GM21528 (cell line): ENCODE data around the gene CNMD.

Source experiments
- ATAC-seq: cut with Tn5 transposase; IDR thresholded peaks from one replicate; pipeline ENCODE4 v1.9.1; 2021; ENCODE audit warnings: mild to moderate bottlenecking, moderate library complexity; ENCODE audit not compliant: unreplicated experiment, low FRiP score

The CNMD gene

GRCh38 chr13:52739468-52740071 is at the start of gene CNMD:
CNMD (minus strand) TSS chr13:52739820; CDS start chr13:52739701, 119 bp downstream.
- ATAC-seq = no peak

GRCh38 chr13:52788011-52788410 is 48.4 kb upstream of the CNMD start:
- ATAC-seq = no peak

GRCh38 chr13:52787235-52787634 is 47.6 kb upstream of the CNMD start:
- ATAC-seq = no peak

GRCh38 chr13:52786766-52787165 is 47.1 kb upstream of the CNMD start:
- no peak for ATAC-seq

- ATAC-seq = no peak
Observed at GRCh38 chr13:52785739-52786138, 46.1 kb upstream of the CNMD start.

- no peak for ATAC-seq
Observed at GRCh38 chr13:52784591-52785340, 45.1 kb upstream of the CNMD start.

GRCh38 chr13:52783943-52784342 is 44.3 kb upstream of the CNMD start:
- no peak for ATAC-seq

GRCh38 chr13:52782471-52783448 is 43.1 kb upstream of the CNMD start:
- ATAC-seq = no peak

- no peak for ATAC-seq
Observed at GRCh38 chr13:52780611-52781010, 41.0 kb upstream of the CNMD start.

GRCh38 chr13:52780092-52780491 is 40.5 kb upstream of the CNMD start:
- no peak for ATAC-seq

- ATAC-seq = no peak
Observed at GRCh38 chr13:52779103-52779502, 39.5 kb upstream of the CNMD start.

- ATAC-seq = no peak
Observed at GRCh38 chr13:52776726-52777125, 37.1 kb upstream of the CNMD start.

GRCh38 chr13:52775511-52775910 is 35.9 kb upstream of the CNMD start:
- ATAC-seq = no peak

- ATAC-seq = no peak
Observed at GRCh38 chr13:52767949-52768516, 28.4 kb upstream of the CNMD start.

- ATAC-seq = no peak
Observed at GRCh38 chr13:52765611-52766390, 26.2 kb upstream of the CNMD start.

GRCh38 chr13:52760077-52760476 is 20.5 kb upstream of the CNMD start:
- ATAC-seq = no peak

GRCh38 chr13:52758114-52758513 is 18.5 kb upstream of the CNMD start:
- ATAC-seq = no peak

- no peak for ATAC-seq
Observed at GRCh38 chr13:52751196-52751595, 11.6 kb upstream of the CNMD start.

- no peak for ATAC-seq
Observed at GRCh38 chr13:52750713-52751112, 11.1 kb upstream of the CNMD start.

- no peak for ATAC-seq
Observed at GRCh38 chr13:52749419-52749818, 9.8 kb upstream of the CNMD start.
